ENCODE results near the gene LTA. TPM values are rescaled to one million over a fixed set of nuclear protein-coding genes. Genes with fewer than 3 reads are reported as not detected.

Gene LTA
- polyA plus RNA-seq, 3 donors = 0.26 to 0.28 TPM; not detected in 1

GRCh38 chr6:31586599-31587281, 14.7 kb downstream of the LTA start:
- WGBS (ENCODE audit: insufficient coverage) = 2% methylated on average over 7 of the region's 9 CpGs
- peak overlapping the region; percentile 38 for H2AFZ ChIP-seq (ENCODE audit: insufficient read depth, low read depth, low read length, poor library complexity, severe bottlenecking)
- H3K9ac ChIP-seq (ENCODE audit: insufficient read depth, low read length, poor library complexity, severe bottlenecking) = peak overlapping the region; percentile 73

More at GRCh38 chr6:31586599-31587281, 14.7 kb downstream of the LTA start:
- no peaks in the 10 kb centered on the region for H3K9me3 ChIP-seq (replicated peaks in 1 of 2; ENCODE audit: control insufficient read depth in 1 of 2, insufficient read depth in 1 of 2, low read length in 2 of 2)
- peaks cover 12 to 23% of the 10 kb centered on the region in 2 donors for H3K36me3 ChIP-seq (replicated peaks in 1 of 2; ENCODE audit: control insufficient read depth in 1 of 2, insufficient read depth in 2 of 2, low read length in 2 of 2)
- peaks cover 66% of the 10 kb centered on the region for H3K79me2 ChIP-seq (ENCODE audit: insufficient read depth, low read length)
- TF ChIP-seq CTCF (IDR thresholded peaks at IDR 0.05) = no peak
- peak overlapping the region; percentile 99 for H3K4me2 ChIP-seq (replicated peaks; ENCODE audit: extremely low read depth, low read length, poor library complexity, severe bottlenecking)
- H3K4me3 ChIP-seq (replicated peaks in 1 of 3; ENCODE audit: low read depth in 2 of 3, low read length in 3 of 3) = peak overlapping the region; percentile 61 to 98 (median 92)
- intact Hi-C loops (cut with micrococcal nuclease) = loop anchor here in 1 of 2 donors (2.0 kb wide), 1 partner anchor 28 kb away; no protein-coding TSS in a partner anchor
- Mint-ChIP-seq H3K9me3 (peaks cover 0 to 4% (median 0%) of the 10 kb centered on the region in 7 donors), H3K27me3 (ENCODE audit: low read depth in 3 of 3) (peaks cover 0 to 4% (median 3%) of the 10 kb centered on the region in 3 donors), H3K4me3 (peak overlapping the region; percentile 97 to 98), H3K4me1 (peaks cover 84% of the 10 kb centered on the region), H3K36me3 (peaks cover 32 to 36% of the 10 kb centered on the region in 2 donors), H3K27ac (peak overlapping the region; percentile 84 to 97 (median 95))
- DNase-seq = peak; percentile 61 to 80 (median 73)
- H4K20me1 ChIP-seq (ENCODE audit: insufficient read depth, low read length) = peaks cover 34% of the 10 kb centered on the region
- H3K27me3 ChIP-seq (ENCODE audit: control insufficient read depth in 2 of 2, insufficient read depth in 2 of 2, low read length in 2 of 2) = no peaks in the 10 kb centered on the region
- peaks cover 70 to 84% of the 10 kb centered on the region in 2 donors for H3K4me1 ChIP-seq (ENCODE audit: control insufficient read depth in 1 of 2, insufficient read depth in 2 of 2, low read length in 2 of 2)
- peak overlapping the region; percentile 80 to 85 for H3K27ac ChIP-seq (ENCODE audit: low read depth in 1 of 2, low read length in 2 of 2)
